HL-60 (cell line): Measurements from ENCODE around the gene MTREX.

Experiments used
- DNase-seq, 2 experiments: peaks; one replicate each; pipeline ENCODE4 v3.0.0-alpha.2; 2010 to 2020; ENCODE audit warnings: low read depth in 1 of 2, low spot score in 1 of 2
- H3K27ac ChIP-seq: fragments of 250-450 bp; sonication (Bioruptor Pico); replicated peaks from 2 replicates; pipeline ENCODE4 v1.5.1; 2020; ENCODE audit warnings: mild to moderate bottlenecking, moderate library complexity
- H3K27me3 ChIP-seq: fragments of 250-450 bp; sonication (Bioruptor Pico); 2 replicates; pipeline ENCODE4 v1.5.1; 2021; ENCODE audit warnings: mild to moderate bottlenecking, moderate library complexity; ENCODE audit not compliant: insufficient read depth, poor library complexity, severe bottlenecking
- H3K4me3 ChIP-seq: replicated peaks from 2 replicates; pipeline ENCODE4 v1.5.1; 2011; ENCODE audit warnings: mild to moderate bottlenecking, control low read depth, low read length; ENCODE audit not compliant: insufficient read depth
- CTCF ChIP-seq: IDR thresholded peaks from one replicate; pipeline ENCODE4 v1.5.1; 2011; ENCODE audit warnings: low read length, control low read depth, inconsistent platforms; ENCODE audit not compliant: insufficient read depth
- GABPA ChIP-seq: IDR thresholded peaks from 2 replicates; pipeline ENCODE4 v1.6.1; 2012; ENCODE audit warnings: low read depth
- POLR2AphosphoS5 ChIP-seq: IDR thresholded peaks from 2 replicates; pipeline ENCODE4 v1.6.1; 2012; ENCODE audit warnings: low read depth
- REST ChIP-seq: IDR thresholded peaks from 2 replicates; pipeline ENCODE4 v1.6.1; 2012; ENCODE audit warnings: low read depth; ENCODE audit not compliant: insufficient replicate concordance
- SPI1 ChIP-seq: IDR thresholded peaks from 2 replicates; pipeline ENCODE4 v1.6.1; 2012; ENCODE audit warnings: low read depth, mild to moderate bottlenecking, borderline replicate concordance
- long read RNA-seq: library from polyadenylated mRNA; unstranded; transcript quantifications from one replicate; pipeline ENCODE4 v2.0.0, GENCODE V29; 2020

MTREX gene
- long read RNA-seq, full-length matches to known transcripts: 222 of 268 reads
- long read RNA-seq, partial matches to known transcripts: 27 of 268 reads
- long read RNA-seq, other reads (novel, unspliced or antisense): 19 of 268 reads

GRCh38 chr5:55307383-55308253 lies at the start of gene MTREX, which contains the start of gene DHX29:
Gene MTREX, plus strand, starts transcription at chr5:55307989. Its CDS starts 25 bp downstream, at chr5:55308014.
Gene DHX29, minus strand, starts transcription at chr5:55307694. Its CDS starts 121 bp downstream, at chr5:55307573.
- TF ChIP-seq SPI1 (no peak), POLR2AphosphoS5 (peak; percentile 68; the same call in 1 of the 2 replicates), CTCF (no peak)
- Histone ChIP-seq H3K27me3 (no peaks in the 10 kb centered on the region), H3K4me3 (peak within 1 kb of the TSS; percentile 69), H3K27ac (peak within 1 kb of the TSS; percentile 87)
- peak; percentile 57 to 77 for DNase-seq

- DNase-seq: no peak
- Histone ChIP-seq H3K4me3 (no peak overlapping the region), H3K27me3 (no peaks in the 10 kb centered on the region), H3K27ac (no peak overlapping the region)
- TF ChIP-seq GABPA (no peak), SPI1 (no peak), POLR2AphosphoS5 (no peak), REST (no peak), CTCF (no peak)
These were observed 49.5 kb upstream of the MTREX start for GRCh38 chr5:55258339-55258738.

- DNase-seq: no peak
These were observed 31.0 kb upstream of the MTREX start for GRCh38 chr5:55276771-55277170.

More at GRCh38 chr5:55276771-55277170, 31.0 kb upstream of the MTREX start:
- TF ChIP-seq REST (no peak), POLR2AphosphoS5 (no peak), SPI1 (no peak), CTCF (no peak), GABPA (no peak)
- Histone ChIP-seq H3K27ac (no peak overlapping the region), H3K4me3 (no peak overlapping the region), H3K27me3 (no peaks in the 10 kb centered on the region)
